Measurements from ENCODE around the gene ARHGEF28.

ARHGEF28 gene

GRCh38 chr5:73623060-73623459, 2.9 kb upstream of the ARHGEF28 start:
- no peak for DNase-seq (ENCODE audit: low read depth, low spot score)

GRCh38 chr5:73623901-73624404, 2.0 kb upstream of the ARHGEF28 start:
- no peak for DNase-seq (ENCODE audit: low read depth, low spot score)

- no peak for DNase-seq (ENCODE audit: low read depth, low spot score)
These were observed 1.1 kb upstream of the ARHGEF28 start for GRCh38 chr5:73624888-73625287.

GRCh38 chr5:73625372-73625943, 538 bp upstream of the ARHGEF28 start:
- no peak for DNase-seq (ENCODE audit: low read depth, low spot score)

- no peak for DNase-seq (ENCODE audit: low read depth, low spot score)
These were observed 868 bp downstream of the ARHGEF28 start for GRCh38 chr5:73626814-73627313.

GRCh38 chr5:73629456-73629855, 3.5 kb downstream of the ARHGEF28 start:
- no peak for DNase-seq (ENCODE audit: low read depth, low spot score)

- DNase-seq (ENCODE audit: low read depth, low spot score), result no peak
These were observed 4.8 kb downstream of the ARHGEF28 start for GRCh38 chr5:73630765-73631164.

- DNase-seq (ENCODE audit: low read depth, low spot score), result no peak
These were observed 5.5 kb downstream of the ARHGEF28 start for GRCh38 chr5:73631500-73631899.

GRCh38 chr5:73633060-73633459, 7.1 kb downstream of the ARHGEF28 start:
- DNase-seq (ENCODE audit: low read depth, low spot score), result no peak

- no peak for DNase-seq (ENCODE audit: low read depth, low spot score)
These were observed 10.4 kb downstream of the ARHGEF28 start for GRCh38 chr5:73636408-73636807.

- DNase-seq (ENCODE audit: low read depth, low spot score), result no peak
These were observed 11.6 kb downstream of the ARHGEF28 start for GRCh38 chr5:73637565-73637964.

- no peak for DNase-seq (ENCODE audit: low read depth, low spot score)
These were observed 12.5 kb downstream of the ARHGEF28 start for GRCh38 chr5:73638344-73639095.

GRCh38 chr5:73640861-73641320, 14.9 kb downstream of the ARHGEF28 start:
- DNase-seq (ENCODE audit: low read depth, low spot score), result no peak

- no peak for DNase-seq (ENCODE audit: low read depth, low spot score)
These were observed 15.8 kb downstream of the ARHGEF28 start for GRCh38 chr5:73641811-73642210.

GRCh38 chr5:73642344-73642743, 16.3 kb downstream of the ARHGEF28 start:
- DNase-seq (ENCODE audit: low read depth, low spot score), result no peak

- DNase-seq (ENCODE audit: low read depth, low spot score), result no peak
These were observed 18.5 kb downstream of the ARHGEF28 start for GRCh38 chr5:73644385-73644963.

- DNase-seq (ENCODE audit: low read depth, low spot score), result no peak
These were observed 21.7 kb downstream of the ARHGEF28 start for GRCh38 chr5:73647721-73648120.

GRCh38 chr5:73648515-73648914, 22.5 kb downstream of the ARHGEF28 start:
- DNase-seq (ENCODE audit: low read depth, low spot score), result no peak

GRCh38 chr5:73649926-73650325, 23.9 kb downstream of the ARHGEF28 start:
- no peak for DNase-seq (ENCODE audit: low read depth, low spot score)

- no peak for DNase-seq (ENCODE audit: low read depth, low spot score)
These were observed 26.4 kb downstream of the ARHGEF28 start for GRCh38 chr5:73652391-73652790.

- DNase-seq (ENCODE audit: low read depth, low spot score), result no peak
These were observed 28.3 kb downstream of the ARHGEF28 start for GRCh38 chr5:73654171-73654811.

GRCh38 chr5:73654819-73655318, 28.9 kb downstream of the ARHGEF28 start:
- DNase-seq (ENCODE audit: low read depth, low spot score), result no peak
